ENCODE measurements around the gene RPL36. TPM values are rescaled to one million over a fixed set of nuclear protein-coding genes. Genes with fewer than 3 reads are reported as not detected.

The RPL36 gene
- polyA plus RNA-seq, 10 donors = 814 to 1,432 (median 1,156) TPM

- no peak for DNase-seq
Measured at GRCh38 chr19:5738423-5738822, 48.3 kb downstream of the RPL36 start.

Other genes with a start within 250 kb of the RPL36 start
- not detected for gene ZNRF4, start 234.9 kb upstream of the RPL36 start, polyA plus RNA-seq (ENCODE audit: insufficient read length in 10 of 10)
- gene TINCR, start 122.3 kb upstream of the RPL36 start, polyA plus RNA-seq (ENCODE audit: insufficient read length in 10 of 10) = 1 to 10 TPM in 2 of 10 donors, under 1 TPM in 8; 0.15 to 4.2 (median 0.44) TPM
- 10 to 100 TPM; 28.3 to 61.1 (median 42.6) TPM for gene SAFB2, start 67.5 kb upstream of the RPL36 start, polyA plus RNA-seq (ENCODE audit: insufficient read length in 10 of 10)
- gene SAFB, start 67.2 kb upstream of the RPL36 start, polyA plus RNA-seq (ENCODE audit: insufficient read length in 10 of 10) = 100 to 1,000 TPM in 3 of 10 donors, 10 to 100 TPM in 7; 73.7 to 106 (median 90.6) TPM
- gene MICOS13, start 9.8 kb upstream of the RPL36 start, polyA plus RNA-seq (ENCODE audit: insufficient read length in 10 of 10) = 100 to 1,000 TPM in 2 of 10 donors, 10 to 100 TPM in 8; 63.9 to 112 (median 74.4) TPM
- 1 to 10 TPM; 2.8 to 6.7 (median 5.1) TPM for gene HSD11B1L, start 9.3 kb upstream of the RPL36 start, polyA plus RNA-seq (ENCODE audit: insufficient read length in 10 of 10)
- gene LONP1, start 29.9 kb downstream of the RPL36 start, polyA plus RNA-seq (ENCODE audit: insufficient read length in 10 of 10) = 10 to 100 TPM; 41.6 to 58.6 (median 46.8) TPM
- gene CATSPERD, start 30.3 kb downstream of the RPL36 start, polyA plus RNA-seq (ENCODE audit: insufficient read length in 10 of 10) = not detected
- 1 to 10 TPM in 9 of 10 donors, under 1 TPM in 1; 0.97 to 2.1 (median 1.5) TPM for gene PRR22, start 94.5 kb downstream of the RPL36 start, polyA plus RNA-seq (ENCODE audit: insufficient read length in 10 of 10)
- gene DUS3L, start 100.9 kb downstream of the RPL36 start, polyA plus RNA-seq (ENCODE audit: insufficient read length in 10 of 10) = 10 to 100 TPM; 14.3 to 19.6 (median 17.1) TPM
- gene NRTN, start 114.8 kb downstream of the RPL36 start, polyA plus RNA-seq (ENCODE audit: insufficient read length in 10 of 10) = 1 to 10 TPM in 2 of 10 donors, under 1 TPM in 8; 0.18 to 2.0 (median 0.33) TPM
- gene FUT6, start 149.4 kb downstream of the RPL36 start, polyA plus RNA-seq (ENCODE audit: insufficient read length in 10 of 10) = not detected
- gene FUT3, start 161.2 kb downstream of the RPL36 start, polyA plus RNA-seq (ENCODE audit: insufficient read length in 10 of 10) = under 1 TPM in 7 of 10 donors, not detected in 3; 0.07 to 0.43 (median 0.20) TPM
- under 1 TPM in 3 of 10 donors, not detected in 7; 0.08 to 0.17 (median 0.13) TPM for gene FUT5, start 180.2 kb downstream of the RPL36 start, polyA plus RNA-seq (ENCODE audit: insufficient read length in 10 of 10)
- 100 to 1,000 TPM; 142 to 217 (median 157) TPM for gene NDUFA11, start 213.5 kb downstream of the RPL36 start, polyA plus RNA-seq (ENCODE audit: insufficient read length in 10 of 10)
- 1 to 10 TPM; 2.5 to 5.0 (median 3.1) TPM for gene VMAC, start 214.6 kb downstream of the RPL36 start, polyA plus RNA-seq (ENCODE audit: insufficient read length in 10 of 10)
- gene CAPS, start 224.0 kb downstream of the RPL36 start, polyA plus RNA-seq (ENCODE audit: insufficient read length in 10 of 10) = 1 to 10 TPM; 3.2 to 8.3 (median 4.7) TPM

Measured in muscle of back (tissue), 11 donors.